ENCODE results near the gene IGFBP4. TPM values are rescaled to one million over a fixed set of nuclear protein-coding genes. Genes with fewer than 3 reads are reported as not detected.

The IGFBP4 gene
- total and polyA plus RNA-seq, 10 of the 15 experiments (the other 5 are each of a cell fraction or from before 2014, with no cell fraction given): 2.4 to 22.3 (median 6.6) TPM

DNA sequence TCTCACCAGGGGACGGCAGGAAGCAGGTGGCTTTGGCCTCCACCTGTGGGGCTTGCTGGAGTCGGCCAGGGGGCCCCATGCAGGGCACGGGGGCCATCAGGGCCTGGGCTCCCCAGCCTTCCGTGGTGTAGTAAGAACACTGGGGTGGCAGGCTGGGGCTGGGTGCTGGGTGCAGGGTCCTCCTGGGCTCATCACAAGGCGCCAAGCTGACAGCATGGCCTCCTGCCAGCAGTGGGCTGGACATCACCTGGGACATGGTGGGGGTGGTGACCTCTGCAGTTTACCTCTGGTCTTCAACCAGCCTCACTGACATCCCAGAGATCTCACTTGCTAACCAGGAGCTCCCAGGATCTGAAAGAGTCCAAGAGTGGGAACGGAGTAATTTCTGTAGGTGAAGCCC lies 52.9 kb downstream of the IGFBP4 start (continued):
- TF ChIP-seq, protein P1, sequence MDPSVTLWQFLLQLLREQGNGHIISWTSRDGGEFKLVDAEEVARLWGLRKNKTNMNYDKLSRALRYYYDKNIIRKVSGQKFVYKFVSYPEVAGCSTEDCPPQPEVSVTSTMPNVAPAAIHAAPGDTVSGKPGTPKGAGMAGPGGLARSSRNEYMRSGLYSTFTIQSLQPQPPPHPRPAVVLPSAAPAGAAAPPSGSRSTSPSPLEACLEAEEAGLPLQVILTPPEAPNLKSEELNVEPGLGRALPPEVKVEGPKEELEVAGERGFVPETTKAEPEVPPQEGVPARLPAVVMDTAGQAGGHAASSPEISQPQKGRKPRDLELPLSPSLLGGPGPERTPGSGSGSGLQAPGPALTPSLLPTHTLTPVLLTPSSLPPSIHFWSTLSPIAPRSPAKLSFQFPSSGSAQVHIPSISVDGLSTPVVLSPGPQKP (IDR thresholded peaks at IDR 0.05; ENCODE audit: low read depth, low read length): no peak
- TF ChIP-seq NFIC (IDR thresholded peaks at IDR 0.05; ENCODE audit: low read depth, low read length): no peak
- TF ChIP-seq MAX (IDR thresholded peaks at IDR 0.05; ENCODE audit: low read depth, low read length): no peak
- no peak for TF ChIP-seq MXI1 (IDR thresholded peaks at IDR 0.05; ENCODE audit: low read depth, low read length)
- no peak for TF ChIP-seq TARDBP (IDR thresholded peaks at IDR 0.05; ENCODE audit: borderline replicate concordance)
- no peak for TF ChIP-seq CBFB (IDR thresholded peaks at IDR 0.05; ENCODE audit: low read depth)
- TF ChIP-seq, protein P2, sequence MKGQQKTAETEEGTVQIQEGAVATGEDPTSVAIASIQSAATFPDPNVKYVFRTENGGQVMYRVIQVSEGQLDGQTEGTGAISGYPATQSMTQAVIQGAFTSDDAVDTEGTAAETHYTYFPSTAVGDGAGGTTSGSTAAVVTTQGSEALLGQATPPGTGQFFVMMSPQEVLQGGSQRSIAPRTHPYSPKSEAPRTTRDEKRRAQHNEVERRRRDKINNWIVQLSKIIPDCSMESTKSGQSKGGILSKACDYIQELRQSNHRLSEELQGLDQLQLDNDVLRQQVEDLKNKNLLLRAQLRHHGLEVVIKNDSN (IDR thresholded peaks at IDR 0.05; ENCODE audit: borderline replicate concordance, extremely low read length, insufficient read depth, low read depth, low read length): no peak
- TF ChIP-seq TBL1XR1 (IDR thresholded peaks at IDR 0.05; ENCODE audit: low read depth, low read length): no peak
- TF ChIP-seq, protein P3, sequence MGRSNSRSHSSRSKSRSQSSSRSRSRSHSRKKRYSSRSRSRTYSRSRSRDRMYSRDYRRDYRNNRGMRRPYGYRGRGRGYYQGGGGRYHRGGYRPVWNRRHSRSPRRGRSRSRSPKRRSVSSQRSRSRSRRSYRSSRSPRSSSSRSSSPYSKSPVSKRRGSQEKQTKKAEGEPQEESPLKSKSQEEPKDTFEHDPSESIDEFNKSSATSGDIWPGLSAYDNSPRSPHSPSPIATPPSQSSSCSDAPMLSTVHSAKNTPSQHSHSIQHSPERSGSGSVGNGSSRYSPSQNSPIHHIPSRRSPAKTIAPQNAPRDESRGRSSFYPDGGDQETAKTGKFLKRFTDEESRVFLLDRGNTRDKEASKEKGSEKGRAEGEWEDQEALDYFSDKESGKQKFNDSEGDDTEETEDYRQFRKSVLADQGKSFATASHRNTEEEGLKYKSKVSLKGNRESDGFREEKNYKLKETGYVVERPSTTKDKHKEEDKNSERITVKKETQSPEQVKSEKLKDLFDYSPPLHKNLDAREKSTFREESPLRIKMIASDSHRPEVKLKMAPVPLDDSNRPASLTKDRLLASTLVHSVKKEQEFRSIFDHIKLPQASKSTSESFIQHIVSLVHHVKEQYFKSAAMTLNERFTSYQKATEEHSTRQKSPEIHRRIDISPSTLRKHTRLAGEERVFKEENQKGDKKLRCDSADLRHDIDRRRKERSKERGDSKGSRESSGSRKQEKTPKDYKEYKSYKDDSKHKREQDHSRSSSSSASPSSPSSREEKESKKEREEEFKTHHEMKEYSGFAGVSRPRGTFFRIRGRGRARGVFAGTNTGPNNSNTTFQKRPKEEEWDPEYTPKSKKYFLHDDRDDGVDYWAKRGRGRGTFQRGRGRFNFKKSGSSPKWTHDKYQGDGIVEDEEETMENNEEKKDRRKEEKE (IDR thresholded peaks at IDR 0.05): no peak
